ENCODE data around the gene MND1.

Gene MND1

DNA sequence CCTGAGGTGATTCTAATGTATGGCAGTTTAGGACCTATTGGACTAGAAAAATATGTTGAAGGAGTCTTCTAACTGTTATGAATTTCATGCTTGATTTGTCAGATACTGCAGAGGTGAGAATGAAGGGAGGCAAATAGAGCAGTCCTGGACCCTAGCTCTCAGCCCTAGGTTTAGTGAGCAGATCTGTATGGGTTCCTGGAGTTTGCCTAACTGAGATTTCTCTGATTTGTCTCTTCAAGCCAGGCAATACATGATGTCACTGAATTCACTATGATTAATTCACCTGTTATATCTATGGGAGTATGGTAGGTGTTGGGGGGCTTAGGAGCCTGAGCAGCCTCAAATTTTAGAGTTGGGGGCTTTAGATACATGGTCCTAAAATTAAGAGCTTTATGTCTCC, 2.6 kb downstream of the MND1 start:
- DNase-seq: no peak

DNA sequence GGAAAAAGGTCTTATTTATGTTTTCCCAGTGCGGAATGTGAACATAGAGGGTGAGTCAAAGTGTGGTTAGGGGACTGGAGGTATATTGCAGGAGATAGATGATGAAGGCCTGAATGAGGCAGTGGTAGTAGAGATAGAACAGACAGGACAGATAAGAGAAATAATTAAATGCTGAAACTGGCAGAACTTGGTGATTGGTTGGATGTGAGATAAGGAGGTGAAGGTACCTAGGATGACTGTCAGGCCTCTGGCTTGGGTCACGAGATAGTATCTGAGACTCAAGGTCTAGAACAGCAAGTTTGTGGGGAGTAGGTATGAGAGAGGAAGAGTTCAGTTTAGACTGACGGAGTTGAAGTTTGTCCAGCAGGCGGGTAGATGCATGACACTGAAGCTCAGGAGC, 3.5 kb downstream of the MND1 start:
- no peak for DNase-seq

- no peak for DNase-seq
Measured at GRCh38 chr4:153349206-153349805, 4.8 kb downstream of the MND1 start.

DNA sequence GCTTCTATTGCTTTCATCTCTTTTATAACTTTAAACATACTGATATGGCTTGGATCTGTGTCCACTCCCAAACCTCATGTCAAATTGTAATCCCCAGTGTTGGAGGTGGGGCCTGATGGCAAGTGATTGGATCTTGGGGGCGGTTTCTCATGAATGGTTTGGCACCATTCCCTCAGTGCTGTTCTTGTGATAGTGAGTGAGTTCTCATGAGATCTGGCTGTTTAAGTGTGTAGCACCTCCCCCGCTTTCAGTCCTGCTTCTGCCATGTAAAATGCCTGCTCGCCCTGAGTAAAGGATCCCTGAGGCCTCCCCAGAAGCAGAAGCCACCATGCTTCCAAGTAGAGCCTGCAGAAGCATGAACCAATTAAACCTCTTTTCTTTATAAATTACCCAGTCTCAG, 17.7 kb downstream of the MND1 start:
- DNase-seq: no peak

DNA sequence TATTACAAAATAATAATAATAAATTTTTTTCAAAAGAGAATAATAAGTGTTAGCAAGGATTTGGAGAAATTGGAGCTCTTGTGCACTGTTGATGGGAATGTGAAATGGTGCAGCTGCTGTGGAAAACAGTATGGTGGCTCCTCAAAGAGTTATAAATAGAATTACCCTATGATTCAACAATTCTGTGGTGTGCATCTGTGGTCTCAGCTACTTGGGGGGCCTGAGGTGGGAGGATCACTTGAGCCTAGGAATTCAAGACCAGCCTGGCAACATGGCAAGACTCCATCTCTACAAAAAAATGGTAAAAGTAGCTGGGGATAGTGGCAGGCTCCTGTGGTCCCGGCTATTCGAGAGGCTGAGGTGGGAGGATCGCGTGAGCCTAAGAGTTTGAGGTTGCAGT, 19.6 kb downstream of the MND1 start:
- DNase-seq: no peak

- no peak for DNase-seq
Measured at GRCh38 chr4:153365003-153365402, 20.5 kb downstream of the MND1 start.

GRCh38 chr4:153366486-153366885, 22.0 kb downstream of the MND1 start:
- DNase-seq: no peak

DNA sequence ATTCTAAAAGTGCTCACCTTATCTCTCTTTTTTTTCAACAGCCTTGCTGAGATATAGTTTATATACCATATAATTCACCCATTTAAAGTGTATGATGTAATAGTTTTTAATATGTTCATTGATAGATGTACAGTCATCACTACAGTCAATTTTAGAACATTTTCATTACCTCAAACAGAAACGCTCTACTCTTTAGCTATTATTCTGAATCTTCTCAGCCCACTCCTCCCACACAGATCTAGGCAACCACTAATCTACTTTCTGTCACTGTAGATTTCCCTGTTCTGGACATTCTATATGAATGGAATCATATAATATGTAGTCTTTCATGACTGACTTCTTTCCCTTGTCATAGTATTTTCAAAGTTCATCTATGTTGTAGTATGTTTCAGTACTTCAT, 22.6 kb downstream of the MND1 start:
- no peak for DNase-seq

DNA sequence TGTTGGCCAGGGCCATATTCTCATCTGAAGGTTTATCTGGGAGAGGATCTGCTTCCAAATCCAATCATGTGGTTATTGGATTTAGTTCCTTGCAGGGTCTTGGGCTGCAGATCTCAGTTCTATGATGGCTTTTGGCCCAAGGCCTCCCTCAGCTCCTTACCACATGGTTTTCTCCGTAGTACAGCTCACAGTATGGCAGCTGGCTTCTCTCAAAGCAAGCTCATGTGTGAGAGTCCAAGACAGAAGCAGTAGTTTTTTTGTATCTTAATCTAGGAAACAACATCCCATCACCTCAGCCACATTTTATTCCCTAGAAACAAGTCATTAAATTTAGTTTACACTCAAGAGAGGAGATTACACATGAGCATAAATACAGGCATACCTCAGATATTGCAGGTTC, 24.5 kb downstream of the MND1 start:
- no peak for DNase-seq

DNA sequence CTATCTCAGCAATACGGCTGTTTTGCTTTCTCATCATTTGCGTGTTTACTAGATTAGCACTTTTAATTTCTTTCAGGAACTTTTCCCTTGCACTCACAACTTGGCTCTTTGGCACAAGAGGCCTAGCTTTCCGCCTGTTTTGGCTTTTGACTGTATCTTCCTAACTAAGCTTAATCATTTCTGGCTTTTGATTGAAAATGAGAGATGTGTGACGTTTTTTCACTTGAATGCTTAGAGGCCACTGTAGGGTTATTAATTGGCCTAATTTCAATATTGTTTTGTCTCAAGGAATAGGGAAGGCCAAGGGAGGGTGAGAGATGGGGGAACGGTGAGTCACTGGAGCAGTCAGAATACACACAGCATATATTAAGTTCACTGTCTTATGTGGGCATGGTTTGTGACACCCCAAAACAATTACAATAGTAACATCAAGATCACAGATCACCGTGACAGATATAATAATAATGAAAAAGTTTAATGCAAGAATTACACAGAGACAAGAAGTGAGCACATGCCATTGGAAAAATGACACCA, 27.3 kb downstream of the MND1 start:
- DNase-seq: no peak

DNA sequence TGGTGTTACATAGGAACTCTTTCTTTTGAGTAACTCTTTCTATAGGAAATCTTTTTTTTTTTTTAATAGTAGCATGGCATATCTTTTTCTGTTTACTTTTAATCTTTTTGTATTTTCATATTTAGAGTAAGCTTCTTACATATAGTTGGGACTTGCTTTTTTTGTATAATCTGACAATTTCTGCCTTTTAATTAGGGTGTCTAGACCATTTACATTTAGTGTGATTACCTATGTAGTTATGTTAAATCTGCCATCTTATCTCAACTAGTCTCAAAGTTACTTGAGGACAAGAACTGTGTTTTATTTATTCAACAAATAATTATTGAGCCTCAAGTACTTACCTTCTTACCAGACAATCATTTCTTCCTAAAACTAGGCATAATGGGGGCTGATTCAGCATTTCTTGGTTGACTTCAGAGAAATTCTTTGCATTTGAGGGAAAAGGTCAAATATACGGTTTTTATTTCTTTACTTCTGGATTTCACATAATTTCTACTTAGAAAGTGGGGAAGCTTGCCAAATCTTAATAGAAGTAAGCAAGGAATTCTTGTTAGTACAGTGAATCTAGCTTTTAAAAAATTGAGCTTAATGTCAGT, 28.6 kb downstream of the MND1 start:
- DNase-seq: no peak

DNA sequence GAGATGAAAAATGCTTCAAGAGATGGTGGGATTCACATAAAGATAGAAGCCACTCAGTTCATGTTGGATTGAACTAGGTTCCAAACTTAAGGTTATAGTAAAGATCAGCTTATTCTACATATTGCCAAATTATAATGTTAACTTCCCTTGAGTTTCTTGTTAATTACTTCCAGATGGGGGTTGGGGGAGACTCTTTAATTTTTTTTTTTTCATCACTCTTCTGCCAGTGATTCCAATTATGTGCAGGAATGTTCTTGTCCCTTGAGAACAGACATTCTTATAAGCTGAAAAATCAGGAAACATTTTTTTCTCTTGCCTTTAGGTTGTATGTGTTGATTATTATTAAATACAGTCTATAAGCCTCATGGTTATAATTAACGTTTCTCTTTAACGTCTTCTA, 30.0 kb downstream of the MND1 start:
- DNase-seq: no peak

GRCh38 chr4:153375303-153375702, 30.8 kb downstream of the MND1 start:
- DNase-seq: no peak

- DNase-seq: no peak
Measured at GRCh38 chr4:153383131-153383530, 38.6 kb downstream of the MND1 start.

DNA sequence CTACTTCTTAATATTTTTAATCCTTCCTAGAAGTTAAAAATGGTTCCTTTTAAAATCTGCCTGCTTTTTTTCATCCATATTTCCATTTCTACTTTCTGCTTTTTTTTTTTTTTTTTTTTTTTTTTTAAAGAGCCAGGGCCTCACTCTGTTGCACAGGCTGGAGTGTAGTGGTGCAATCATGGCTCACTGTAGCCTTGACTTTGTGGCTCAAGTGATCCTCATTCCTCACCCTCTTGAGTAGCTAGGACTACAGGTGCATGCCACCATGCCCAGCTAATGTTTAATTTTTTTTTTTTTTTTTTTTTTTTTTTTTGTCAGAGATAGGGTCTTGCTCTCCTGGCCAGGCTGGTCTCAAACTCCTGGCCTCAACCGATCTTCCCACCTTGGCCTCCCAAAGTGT, 39.7 kb downstream of the MND1 start:
- no peak for DNase-seq

- no peak for DNase-seq
Measured at GRCh38 chr4:153385784-153386183, 41.3 kb downstream of the MND1 start.

GRCh38 chr4:153387981-153388380, 43.5 kb downstream of the MND1 start:
- DNase-seq: no peak

DNA sequence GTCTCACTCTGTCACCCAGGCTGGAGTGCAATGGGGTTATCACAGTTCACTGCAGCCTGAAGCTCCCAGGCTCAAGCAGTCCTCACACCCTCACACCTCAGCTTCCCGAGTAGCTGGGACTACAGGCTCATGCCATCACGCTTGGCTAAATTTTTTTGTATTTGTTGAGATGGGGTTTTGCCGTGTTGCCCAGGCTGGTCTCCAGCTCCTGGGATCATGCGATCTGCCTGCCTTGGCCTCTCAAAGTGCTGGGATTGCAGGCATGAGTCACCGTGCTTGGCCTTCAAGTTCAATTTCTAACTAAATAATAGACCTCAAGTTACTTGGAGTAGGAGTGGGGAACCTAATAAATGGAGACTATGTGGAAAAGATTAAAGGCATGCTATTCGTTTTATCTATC, 48.9 kb downstream of the MND1 start:
- DNase-seq: no peak

DNA sequence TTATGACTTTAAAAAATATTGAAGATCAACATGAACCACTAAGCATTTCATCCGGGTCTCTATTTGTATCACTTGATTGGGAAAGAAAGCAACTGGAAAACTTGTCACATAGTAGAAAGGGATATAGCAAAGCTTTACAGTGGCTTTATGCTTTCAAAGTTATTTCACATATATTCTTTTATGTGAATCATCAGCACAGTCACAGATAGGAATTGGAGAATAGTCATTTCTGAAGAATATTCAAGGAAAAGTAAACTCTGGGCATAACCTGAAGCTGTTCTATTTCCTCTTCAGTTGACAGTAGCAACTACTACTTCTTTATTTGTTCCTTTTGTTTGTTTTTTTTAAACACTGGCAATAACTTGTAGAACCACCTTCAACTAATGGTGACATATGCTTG, 50.5 kb downstream of the MND1 start:
- no peak for DNase-seq

- no peak for DNase-seq
Measured at GRCh38 chr4:153398713-153399112, 54.2 kb downstream of the MND1 start.

DNA sequence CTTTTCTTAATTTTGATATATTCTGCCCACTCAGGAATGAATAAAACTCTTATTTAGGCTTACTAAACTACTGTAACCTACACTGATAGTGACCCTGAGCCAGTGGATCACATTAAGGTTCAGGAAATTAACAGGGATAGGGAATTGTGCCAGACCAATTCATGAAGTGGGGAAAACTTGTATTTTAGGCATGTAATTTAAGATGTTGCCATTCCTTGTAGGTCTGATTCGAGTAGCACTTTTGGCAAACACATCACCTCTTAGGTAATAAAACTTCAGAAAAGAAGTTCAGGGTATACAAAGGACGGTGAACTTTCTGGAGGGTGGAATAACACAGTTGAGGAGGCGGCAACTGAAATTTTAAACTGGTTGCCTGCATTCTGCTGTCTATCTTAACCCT, 54.9 kb downstream of the MND1 start:
- no peak for DNase-seq

DNA sequence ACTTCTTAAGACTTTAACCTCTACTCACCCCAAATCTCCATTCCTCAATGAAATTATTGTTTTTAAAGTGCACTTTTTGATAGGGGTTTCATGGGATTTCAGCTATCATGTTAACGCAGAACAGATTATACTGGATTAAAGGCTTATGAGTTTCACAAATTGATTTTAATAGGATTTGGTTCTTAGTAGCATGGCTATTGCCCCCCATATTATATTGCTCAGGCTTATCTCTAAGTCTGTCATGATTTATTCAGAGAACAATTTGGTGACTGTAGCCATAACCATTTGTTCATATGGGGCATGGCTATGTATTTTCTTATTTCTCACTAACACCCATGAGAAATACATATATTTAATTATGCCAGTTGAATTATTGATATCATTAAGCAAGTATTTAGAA, 57.0 kb downstream of the MND1 start:
- no peak for DNase-seq

GRCh38 chr4:153402366-153402765, 57.9 kb downstream of the MND1 start:
- no peak for DNase-seq

GRCh38 chr4:153403726-153404125, 59.2 kb downstream of the MND1 start:
- DNase-seq: no peak

DNA sequence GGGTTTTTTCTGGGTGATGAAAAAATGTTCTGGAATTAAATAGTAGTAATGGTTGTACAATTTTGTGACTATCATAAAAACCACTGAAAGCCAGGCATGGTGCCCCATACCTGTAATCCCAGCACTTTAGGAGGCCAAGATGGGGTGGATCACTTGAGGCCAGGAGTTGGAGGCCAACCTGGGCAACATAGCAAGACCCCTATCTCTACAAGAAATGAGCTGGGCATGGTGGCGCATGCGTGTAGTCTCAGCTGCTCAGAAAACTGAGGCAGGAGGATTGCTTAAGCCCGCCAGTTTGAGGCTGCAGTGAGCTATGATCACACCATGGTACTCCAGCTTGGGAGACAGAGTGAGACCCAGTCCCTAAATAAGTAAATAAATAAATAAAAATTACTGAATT, 63.4 kb downstream of the MND1 start:
- no peak for DNase-seq

All from activated naive CD4-positive, alpha-beta T cell treated with anti-CD3 and anti-CD28 coated beads, Interleukin-2, amount 50 U/mL, for 16 hours (primary cell).